IPS-18c (cell line): Measurements from ENCODE around the gene RBM47.

ENCODE experiments used
- H3K4me3 ChIP-seq: 2 replicates; pipeline ENCODE4 v1.7.0; 2013; ENCODE audit warnings: low read depth, mild to moderate bottlenecking, low read length, moderate library complexity; ENCODE audit not compliant: insufficient read depth
- H3K9me3 ChIP-seq: one replicate; pipeline ENCODE4 v1.6.1; 2013; ENCODE audit warnings: mild to moderate bottlenecking, low read length, moderate library complexity; ENCODE audit not compliant: control insufficient read depth, insufficient read depth

The RBM47 gene

DNA sequence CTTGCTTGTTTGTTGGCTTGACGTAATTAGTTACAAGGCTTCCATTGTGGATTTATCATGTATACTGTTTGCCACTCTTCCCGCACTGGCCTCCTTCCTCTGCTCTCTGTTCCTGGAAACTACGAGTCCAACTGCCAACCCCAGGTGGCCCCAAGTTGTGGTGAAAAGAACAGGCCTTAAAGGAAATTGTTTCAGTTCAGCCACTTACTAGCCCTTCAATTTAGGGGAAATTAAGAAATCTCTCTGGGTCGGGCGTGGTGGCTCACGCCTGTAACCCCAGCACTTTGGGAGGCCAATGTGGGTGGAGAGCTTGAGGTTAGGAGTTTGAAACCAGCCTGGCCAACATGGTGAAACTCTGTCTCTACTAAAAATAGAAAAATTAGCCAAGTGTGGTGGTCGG lies 28.0 kb downstream of the RBM47 start:
- no peak overlapping the region for H3K4me3 ChIP-seq
- H3K9me3 ChIP-seq, result no peaks in the 10 kb centered on the region

GRCh38 chr4:40600850-40601249 lies 28.8 kb downstream of the RBM47 start:
- Histone ChIP-seq H3K9me3 (no peaks in the 10 kb centered on the region), H3K4me3 (no peak overlapping the region)

DNA sequence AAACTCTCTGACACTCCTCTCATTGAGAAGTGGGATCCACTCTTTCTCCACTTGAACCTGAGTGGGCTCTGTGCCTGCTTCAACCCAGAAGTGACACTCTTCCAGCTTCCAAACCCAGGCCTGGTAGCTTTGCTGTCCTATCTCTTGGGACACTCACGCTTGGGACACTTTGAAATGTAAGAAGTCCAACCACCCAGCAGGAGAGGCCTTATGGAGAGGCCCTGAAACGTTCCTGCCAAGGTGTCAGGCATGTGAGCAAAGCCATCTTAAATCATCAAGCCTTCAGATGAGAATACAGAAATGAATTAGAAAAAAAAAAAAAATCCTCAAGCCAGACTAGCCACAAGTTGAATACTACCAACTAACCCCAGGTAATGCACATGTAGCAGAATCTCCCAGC lies 30.2 kb downstream of the RBM47 start:
- Histone ChIP-seq H3K9me3 (no peaks in the 10 kb centered on the region), H3K4me3 (no peak overlapping the region)

- H3K9me3 ChIP-seq, result no peaks in the 10 kb centered on the region
- no peak overlapping the region for H3K4me3 ChIP-seq
Measured at GRCh38 chr4:40596522-40596921, 33.1 kb downstream of the RBM47 start.

DNA sequence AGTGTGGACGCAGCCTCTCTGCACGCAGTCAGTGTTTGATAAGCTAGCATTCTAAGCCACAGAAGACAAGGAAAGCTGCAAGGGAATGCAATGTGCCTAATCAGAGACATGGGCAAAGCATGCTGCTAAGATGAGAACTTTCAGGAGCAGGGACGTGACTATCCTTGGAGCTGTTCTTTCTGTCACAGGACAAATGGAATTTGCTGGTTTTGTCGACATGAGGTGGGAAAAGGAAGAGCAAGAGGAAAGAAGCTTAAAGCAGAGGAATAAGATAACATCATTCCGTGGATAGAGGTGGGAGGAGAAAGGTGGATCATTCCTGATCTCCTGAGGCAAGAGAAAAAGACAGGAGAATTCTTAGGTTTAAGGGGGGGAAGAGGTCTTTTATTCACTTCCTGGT lies 33.7 kb downstream of the RBM47 start:
- H3K9me3 ChIP-seq, result no peaks in the 10 kb centered on the region
- H3K4me3 ChIP-seq, result no peak overlapping the region

DNA sequence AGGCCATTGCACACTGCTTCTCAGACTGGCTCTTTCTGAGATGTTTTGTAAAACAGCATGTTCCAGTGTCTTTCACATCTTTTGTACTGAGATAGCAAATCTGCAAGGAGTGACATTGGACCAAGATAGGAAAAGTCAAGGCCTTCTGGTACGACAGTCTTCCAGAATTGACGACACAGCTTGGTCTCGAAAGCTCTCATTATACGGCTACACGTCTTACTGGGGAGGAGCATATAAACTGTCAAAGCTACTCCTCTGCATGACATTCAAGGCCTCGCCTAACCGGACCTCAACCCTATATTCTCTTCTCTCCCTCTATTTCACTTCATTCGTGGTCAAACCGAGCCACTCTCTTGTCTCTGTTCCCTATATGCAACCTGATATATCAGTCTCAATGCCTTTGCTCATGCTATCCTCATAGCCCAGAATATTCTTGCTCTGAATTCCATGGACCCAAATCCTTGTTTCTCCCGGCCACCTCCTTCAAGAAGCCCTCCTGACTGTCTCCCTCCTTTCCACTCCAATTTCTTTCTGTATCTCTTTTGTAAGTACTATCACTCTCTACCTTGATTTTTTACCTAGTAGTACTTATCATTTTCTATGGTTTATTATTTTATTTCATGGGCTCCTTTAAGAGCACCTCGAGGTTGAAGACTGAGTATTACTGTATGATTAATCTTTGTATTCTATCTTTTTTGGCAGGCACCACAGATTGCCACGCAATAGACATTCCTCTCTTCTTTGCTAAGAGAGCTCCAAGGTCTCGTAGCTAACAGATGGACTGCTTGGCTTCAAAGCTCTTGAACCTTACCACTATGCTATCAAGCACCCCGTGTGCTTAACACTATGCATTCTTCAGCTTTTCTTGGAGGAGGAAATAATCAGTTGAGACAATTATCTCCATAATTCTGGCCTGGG lies 35.1 kb downstream of the RBM47 start:
- Histone ChIP-seq H3K4me3 (no peak overlapping the region), H3K9me3 (no peaks in the 10 kb centered on the region)

DNA sequence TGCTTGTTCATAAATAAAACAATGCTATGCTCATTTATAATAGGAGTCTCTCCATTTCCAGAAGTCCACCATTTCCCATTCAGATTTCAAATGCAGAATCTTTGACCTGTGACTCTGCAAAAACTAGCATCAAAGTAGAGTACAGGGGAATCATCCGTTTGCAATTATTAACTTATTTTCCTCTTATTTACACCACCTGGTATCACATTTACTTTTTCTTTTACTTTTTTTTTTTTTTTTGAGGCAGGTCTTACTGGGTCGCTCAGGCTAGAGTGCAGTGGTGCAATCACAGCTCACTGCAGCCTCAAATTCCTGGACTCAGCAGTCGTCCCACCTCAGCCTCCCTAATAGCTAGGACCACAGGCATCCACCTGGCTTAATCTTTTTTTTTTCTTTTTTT lies 37.6 kb downstream of the RBM47 start:
- no peak overlapping the region for H3K4me3 ChIP-seq

GRCh38 chr4:40587826-40588225 lies 41.8 kb downstream of the RBM47 start:
- no peak overlapping the region for H3K4me3 ChIP-seq
- no peaks in the 10 kb centered on the region for H3K9me3 ChIP-seq

More for the DNA sequence above, 37.6 kb downstream of the RBM47 start:
- H3K9me3 ChIP-seq, result no peaks in the 10 kb centered on the region

GRCh38 chr4:40587351-40587750 lies 42.3 kb downstream of the RBM47 start:
- no peaks in the 10 kb centered on the region for H3K9me3 ChIP-seq
- no peak overlapping the region for H3K4me3 ChIP-seq

DNA sequence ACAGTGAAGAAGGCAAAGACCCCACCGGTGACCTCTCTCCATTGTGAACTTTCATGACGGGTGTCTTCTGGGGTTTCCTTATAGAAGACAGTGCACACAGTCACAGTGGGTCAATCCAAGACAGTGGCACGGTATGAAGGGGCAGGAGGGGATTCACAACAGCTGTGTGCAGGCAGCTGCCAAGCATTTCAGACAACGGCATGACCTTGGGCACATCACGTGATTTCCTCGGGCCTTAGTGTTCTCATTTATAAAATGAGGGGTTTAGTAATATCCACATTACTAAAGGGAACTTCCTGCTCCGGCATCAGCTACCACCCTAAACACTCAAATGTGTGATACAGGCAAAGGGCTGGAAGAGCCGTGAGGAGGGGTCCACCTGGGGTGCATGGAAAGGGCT lies 42.9 kb downstream of the RBM47 start:
- Histone ChIP-seq H3K9me3 (no peaks in the 10 kb centered on the region), H3K4me3 (no peak overlapping the region)

DNA sequence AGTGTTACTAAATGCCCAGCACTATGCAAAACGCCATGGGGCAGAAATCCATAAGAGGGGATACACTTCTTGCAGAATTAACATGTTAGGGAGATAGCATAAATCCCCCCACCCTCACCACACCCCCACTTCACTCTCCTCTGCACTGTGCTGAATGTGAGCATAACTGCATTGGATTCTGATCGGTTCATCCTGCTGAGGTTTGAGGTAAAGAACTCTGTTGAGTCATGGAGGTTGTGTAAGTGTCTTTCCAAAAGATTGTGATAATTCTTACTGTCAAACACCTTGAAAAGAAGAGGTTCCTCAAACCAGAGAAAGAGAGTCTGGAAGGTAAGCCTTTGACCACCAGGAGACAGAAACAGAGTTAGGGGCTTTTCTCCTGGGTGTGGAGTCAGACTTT lies 43.6 kb downstream of the RBM47 start:
- Histone ChIP-seq H3K9me3 (no peaks in the 10 kb centered on the region), H3K4me3 (no peak overlapping the region)

- Histone ChIP-seq H3K9me3 (no peaks in the 10 kb centered on the region), H3K4me3 (no peak overlapping the region)
Measured at GRCh38 chr4:40585201-40585799, 44.4 kb downstream of the RBM47 start.

GRCh38 chr4:40584517-40585141 lies 45.0 kb downstream of the RBM47 start:
- Histone ChIP-seq H3K4me3 (no peak overlapping the region), H3K9me3 (no peaks in the 10 kb centered on the region)

DNA sequence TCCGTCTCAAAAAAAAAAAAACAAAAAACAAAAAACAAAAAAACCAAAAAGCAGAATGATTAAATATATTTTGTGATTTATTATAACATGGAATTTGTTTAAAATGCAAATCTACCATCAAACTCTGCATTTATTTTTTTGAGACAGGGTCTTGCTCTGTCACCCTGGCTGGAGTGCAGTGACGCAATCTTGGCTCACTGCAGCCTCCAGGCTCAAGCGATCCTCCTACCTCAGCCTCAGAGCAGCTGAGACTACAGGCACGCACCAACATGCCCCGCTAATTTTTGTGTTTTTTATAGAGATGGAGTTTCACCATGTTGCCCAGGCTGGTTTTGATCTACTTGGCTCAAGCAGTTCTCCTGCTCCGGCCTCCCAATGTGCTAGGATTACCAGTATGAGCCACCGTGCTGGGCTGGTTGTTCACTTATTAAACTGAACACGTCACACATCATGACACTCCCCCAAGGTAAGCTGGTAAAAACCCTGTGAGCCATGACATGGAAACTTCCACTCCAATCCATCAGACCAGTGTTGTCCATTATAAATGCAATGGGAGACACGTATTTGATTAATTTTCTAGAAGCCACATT lies 45.7 kb downstream of the RBM47 start:
- no peak overlapping the region for H3K4me3 ChIP-seq
- H3K9me3 ChIP-seq, result no peaks in the 10 kb centered on the region

DNA sequence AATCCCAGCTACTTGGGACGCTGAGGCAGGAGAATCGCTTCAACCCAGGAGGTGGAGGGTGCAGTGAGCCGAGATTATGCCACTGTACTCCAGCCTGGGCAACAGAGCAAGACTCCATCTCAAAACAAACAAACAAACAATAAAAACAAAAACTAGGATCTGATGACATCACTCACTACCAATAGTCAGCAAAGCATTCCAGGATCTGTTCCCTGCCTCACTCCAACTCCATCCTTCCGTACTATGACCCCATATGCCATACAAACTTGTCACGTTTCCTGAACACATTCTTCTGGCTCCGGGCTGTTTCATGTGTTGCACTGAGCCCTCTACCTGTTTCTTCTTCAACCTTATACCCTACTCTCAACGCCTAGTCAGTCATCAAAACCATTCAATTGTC lies 47.3 kb downstream of the RBM47 start:
- Histone ChIP-seq H3K4me3 (no peak overlapping the region), H3K9me3 (no peaks in the 10 kb centered on the region)

DNA sequence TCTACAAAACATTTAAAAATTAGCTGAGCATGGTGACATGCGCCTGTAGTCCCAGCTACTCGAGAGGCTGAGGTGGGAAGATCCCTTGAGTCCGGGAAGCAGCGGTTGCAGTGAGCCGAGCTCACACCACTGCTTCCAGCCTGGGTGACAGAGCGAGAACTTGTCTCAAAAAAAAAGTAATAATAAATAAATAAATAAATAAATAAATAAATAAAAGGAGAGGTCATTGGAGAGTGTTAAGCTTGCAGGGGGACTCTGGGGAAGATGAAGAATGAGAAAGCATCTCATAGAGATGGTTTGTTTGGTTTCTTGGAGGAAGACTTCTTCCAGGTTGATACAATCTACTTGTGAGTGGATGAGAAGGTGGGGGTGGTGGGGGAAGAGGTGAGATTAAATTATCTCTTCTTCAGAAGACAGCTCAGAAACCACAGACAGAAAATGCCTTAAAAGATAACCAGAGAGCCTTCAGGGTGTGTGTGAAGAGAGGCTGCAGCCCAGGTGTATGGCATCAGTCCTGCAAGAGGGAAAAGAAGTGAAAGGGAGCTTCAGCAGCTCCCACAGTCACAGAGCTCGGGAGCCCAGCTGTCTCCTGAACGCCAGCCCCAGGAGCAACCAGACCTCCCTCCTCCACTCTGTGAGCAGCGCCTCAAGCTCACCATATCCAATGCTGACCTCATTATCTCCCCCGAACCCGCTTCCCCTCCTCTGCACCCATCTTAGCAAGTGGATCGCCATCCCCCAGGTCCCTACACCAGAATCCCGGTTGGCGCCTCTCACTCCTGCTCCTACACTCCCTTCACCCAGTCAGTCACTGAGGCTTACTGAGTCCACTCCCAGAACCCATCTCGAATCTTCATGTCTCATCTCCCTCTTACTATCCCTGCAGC lies 48.2 kb downstream of the RBM47 start:
- Histone ChIP-seq H3K4me3 (no peak overlapping the region), H3K9me3 (no peaks in the 10 kb centered on the region)

DNA sequence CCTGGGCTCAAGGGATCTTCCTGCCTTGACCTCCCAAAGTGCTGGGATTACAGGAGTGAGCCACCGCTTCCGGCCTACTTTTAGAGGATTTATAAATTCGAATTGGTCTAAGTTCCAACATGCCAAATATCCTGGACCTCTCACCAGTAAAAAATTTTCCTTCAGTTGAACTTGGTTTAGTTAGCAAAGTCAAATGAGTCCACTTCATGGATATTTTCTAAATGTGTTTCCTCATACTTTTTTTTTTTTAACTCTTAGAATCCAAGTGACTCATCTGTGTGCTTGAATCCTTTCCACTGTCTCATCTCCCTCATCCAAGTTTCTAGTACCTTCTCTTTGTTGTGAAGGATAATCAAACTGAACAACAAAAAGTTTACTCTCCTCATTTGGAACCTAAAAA lies 49.7 kb downstream of the RBM47 start:
- Histone ChIP-seq H3K4me3 (no peak overlapping the region), H3K9me3 (no peaks in the 10 kb centered on the region)
